NCI-H1417 treated with DMSO at 0.1 percent for 48 hours (cell line): ENCODE data around the gene ARHGAP40.

Experiments used
- DNase-seq: peaks from one replicate; lab custom pipeline; 2025; lab: John Stamatoyannopoulos, UW

ARHGAP40 gene

DNA sequence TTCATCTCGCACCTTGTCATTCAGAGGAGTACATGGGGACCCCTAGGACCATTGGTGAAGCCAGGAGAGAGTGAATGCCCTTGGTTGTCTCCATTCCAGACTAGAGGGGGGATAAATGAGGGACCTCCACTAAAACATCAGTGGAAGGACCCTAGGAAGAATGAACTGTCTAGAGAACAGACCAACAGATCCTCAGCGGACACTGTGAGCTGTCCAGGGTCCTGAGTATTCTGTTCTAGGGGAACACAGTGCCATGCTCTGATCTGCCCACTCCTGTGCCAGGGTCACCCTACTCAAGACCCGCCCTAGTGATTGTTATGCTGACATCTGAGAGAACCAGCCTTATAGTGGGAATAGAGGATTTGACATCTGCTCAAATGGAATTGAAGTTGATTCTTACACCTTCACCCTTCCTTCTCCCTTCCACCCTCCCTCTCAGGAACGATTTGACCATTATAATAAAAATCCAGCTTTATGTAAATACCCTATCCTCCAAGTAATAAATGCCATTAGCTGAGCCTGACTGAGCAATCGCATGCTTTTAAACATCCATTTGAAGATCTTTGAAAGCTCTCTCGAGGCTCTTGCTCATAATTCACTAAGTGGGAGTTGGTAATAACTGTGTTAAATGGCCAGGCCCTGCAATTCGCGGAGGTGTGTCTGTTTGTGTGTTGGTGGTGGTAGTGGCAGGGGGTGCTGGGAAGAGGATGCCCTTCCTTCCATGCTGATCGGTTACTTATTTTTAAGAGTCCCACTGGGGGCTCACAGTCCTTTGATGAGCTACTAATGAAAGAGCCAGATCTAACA lies 79.1 kb downstream of the ARHGAP40 start:
- no peak for DNase-seq

DNA sequence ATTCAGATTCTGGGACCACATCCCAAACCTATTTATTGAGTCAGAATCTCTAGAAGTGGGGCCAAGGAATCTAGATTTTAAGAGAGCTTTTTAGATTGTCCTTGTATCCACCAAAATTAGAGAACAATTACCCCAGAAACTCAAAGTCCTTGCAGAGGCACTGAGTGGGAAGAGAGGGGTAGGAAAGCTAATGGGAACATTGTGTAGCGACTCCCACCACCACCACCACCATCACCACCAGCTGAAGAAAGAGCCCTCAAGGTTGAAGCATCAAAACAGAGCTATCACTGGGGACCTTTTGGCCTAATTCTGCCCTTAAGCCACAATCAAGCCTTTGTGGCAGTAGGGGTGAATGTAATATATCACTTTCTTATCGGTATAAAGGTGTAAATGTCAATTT lies 83.7 kb downstream of the ARHGAP40 start:
- DNase-seq: no peak

DNA sequence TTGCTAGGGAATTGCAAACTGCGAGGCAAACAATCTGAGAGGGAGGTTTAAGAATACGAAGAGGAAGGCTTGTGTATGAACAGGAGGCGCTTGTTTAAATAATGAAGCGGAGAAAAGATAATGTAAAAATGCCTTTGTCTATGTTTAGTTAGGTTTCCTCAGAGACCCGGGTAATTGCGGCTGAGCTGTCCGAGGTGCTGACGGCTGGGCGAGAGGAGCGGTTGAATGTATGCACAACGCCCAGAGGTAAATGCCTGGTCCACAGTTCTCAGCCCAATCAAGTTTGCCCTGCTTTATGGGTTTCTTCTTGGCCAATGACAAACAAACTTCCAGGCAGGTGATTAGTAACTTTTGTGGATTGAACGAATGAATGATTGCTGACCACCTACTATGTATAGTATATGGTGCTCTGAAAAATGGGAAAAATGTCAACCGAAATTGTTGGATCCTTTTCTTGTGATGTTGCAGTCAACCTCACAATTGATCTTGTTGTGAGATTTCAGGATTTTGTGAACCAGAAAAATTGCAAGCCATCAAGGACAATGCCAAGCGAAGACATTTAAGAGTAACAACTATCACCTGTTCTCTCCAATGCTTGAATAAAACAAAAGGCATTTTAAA lies 84.4 kb downstream of the ARHGAP40 start:
- no peak for DNase-seq

DNA sequence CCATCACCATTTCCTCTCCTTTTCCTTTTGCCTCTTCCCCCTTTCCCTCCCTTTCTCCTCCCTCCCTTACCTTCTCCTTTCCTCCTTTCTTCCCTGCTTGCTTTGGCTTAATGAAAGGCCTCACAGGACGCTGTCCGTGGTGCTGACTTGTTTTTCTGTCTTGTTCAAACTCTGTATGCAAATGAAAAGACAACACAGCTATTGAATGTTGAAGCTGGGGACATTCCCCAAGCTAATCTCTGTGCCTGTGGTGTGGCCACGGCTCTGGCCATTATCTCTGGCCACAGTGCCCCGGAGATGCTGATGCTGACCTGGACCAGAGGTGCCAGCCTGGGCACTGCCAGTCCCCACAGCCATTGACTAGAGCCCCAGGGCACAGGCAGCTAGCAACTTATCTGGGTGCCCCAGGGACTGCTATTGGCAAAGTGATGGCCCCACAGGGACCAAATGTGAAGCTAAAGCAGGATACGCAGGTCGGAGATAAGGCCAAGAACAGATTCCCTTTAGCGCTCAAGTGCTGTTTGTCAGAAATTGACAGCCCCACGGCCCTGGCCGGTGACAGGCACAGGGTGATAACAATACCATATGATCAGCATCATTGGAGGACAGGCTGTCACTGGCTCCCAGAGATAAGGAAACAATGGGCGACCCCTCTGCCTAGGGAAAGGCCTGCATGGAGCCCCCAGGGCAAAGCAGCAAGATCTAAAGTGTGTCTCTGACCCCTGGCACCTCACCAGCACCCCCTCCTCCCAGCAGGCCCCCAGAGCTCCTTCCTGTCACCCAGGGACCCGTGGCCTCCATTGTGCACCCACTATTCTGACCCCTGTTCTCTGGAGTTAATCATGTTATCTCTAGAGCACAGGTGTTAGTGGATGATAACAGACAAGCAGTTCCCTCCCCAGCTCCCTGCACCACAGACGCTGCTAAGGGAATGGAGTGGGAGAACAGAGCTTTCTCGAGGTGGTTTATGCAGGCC lies 91.1 kb downstream of the ARHGAP40 start:
- DNase-seq: no peak

DNA sequence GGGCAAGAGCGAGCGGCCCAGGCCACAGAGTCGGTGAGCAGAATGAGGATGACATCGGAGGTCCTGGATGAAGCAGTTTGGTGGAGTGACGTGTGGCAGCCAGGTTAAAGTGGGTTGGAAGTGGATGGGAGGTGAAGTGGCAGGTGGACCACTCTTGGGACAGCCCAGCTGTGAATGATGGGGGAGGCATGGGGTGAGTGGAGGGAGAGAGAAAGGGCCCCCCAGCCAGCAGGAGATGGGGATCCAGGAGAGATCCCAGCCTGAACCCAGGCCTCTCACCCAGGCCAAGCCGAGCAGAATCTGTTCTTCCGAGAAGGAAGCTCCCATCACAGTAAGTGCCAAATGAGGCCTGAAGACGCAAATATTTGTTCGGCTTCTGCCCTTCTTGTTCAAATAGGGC lies 95.7 kb downstream of the ARHGAP40 start:
- DNase-seq: no peak

DNA sequence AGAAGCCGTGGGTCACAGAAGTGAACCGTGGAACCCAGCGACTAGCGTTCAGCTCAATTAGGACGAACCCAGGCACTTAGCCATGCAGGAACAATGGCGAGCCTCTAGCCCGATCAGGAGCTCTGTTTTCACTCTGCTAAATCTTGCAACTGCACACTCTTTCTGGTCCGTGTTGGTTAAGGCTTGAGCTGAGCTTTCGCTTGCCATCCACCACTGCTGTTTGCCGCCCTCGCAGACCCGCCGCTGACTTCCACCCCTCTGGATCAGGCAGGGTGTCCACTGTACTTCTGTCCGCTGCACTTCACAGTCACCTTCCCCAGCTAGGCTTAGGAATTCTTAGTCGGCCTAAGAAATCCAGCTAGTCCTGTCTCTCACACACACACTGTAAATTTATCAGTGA lies 96.9 kb downstream of the ARHGAP40 start:
- no peak for DNase-seq

DNA sequence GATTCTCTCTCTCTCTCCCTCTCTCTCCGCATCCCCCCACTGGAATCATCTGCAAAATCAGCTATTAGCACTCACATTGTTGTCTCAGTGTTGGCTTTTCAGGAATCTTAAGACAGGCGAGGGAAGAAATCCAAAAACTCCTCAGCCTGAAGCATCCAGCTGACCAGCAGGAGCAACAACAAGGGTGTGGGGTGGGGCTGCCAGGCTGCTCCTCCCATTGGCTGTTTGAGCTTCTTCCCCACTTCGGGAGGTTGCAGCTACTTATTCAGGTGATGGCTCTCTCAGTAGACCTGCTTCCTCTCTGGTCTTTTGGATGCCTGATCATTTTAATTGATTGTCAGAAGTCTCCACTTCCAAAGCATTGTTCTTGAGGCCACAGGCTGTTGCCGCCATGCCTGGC lies 98.5 kb downstream of the ARHGAP40 start:
- no peak for DNase-seq
